ENCODE data around the gene IQCK. TPM values are rescaled to one million over a fixed set of nuclear protein-coding genes. Genes with fewer than 3 reads are reported as not detected.

IQCK gene
- total RNA-seq, 1 donor from 2014 or later, result 19.2 TPM

DNA sequence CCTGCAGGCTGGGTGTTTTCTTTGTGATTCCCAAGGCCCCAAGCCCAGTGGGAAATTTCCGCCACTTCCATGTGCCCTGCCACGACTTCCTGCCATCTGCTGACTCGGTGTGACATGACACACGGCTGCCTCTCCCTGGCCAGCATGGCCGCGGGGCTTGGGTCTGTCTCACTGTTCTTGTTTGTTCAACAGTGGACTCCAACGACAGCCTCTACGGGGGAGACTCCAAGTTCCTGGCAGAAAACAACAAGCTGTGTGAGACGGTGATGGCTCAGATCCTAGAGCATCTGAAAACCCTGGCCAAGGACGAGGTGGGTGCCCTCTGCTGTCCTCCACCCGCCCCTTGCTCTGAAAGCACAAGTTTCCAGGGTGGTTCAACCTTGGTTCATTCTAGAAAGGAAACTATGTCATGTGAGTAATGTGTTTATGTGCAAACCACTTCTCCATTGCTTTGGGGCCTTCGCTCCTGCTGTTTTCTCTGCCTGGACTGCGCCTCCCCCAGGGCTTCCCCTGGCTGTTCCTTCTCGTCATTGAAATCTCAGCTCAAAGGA, 26.8 kb upstream of the IQCK start:
- DNase-seq (ENCODE audit: extremely low spot score in 2 of 2), result no peak
- H3K9me3 ChIP-seq, result no peaks in the 10 kb centered on the region
- intact Hi-C loops (cut with DNase I), result no loop called here
- H3K4me1 ChIP-seq, result peaks cover 9% of the 10 kb centered on the region
- peak in 1 of 2 donors; percentile 29 for TF ChIP-seq POLR2AphosphoS5 (IDR thresholded peaks at IDR 0.05; ENCODE audit: insufficient read depth in 1 of 2, low read depth in 1 of 2)
- TF ChIP-seq, protein P1, sequence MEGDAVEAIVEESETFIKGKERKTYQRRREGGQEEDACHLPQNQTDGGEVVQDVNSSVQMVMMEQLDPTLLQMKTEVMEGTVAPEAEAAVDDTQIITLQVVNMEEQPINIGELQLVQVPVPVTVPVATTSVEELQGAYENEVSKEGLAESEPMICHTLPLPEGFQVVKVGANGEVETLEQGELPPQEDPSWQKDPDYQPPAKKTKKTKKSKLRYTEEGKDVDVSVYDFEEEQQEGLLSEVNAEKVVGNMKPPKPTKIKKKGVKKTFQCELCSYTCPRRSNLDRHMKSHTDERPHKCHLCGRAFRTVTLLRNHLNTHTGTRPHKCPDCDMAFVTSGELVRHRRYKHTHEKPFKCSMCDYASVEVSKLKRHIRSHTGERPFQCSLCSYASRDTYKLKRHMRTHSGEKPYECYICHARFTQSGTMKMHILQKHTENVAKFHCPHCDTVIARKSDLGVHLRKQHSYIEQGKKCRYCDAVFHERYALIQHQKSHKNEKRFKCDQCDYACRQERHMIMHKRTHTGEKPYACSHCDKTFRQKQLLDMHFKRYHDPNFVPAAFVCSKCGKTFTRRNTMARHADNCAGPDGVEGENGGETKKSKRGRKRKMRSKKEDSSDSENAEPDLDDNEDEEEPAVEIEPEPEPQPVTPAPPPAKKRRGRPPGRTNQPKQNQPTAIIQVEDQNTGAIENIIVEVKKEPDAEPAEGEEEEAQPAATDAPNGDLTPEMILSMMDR (IDR thresholded peaks at IDR 0.05), result no peak
- peak overlapping the region; percentile 69 for H3K27ac ChIP-seq
- no peaks in the 10 kb centered on the region for H3K27me3 ChIP-seq
- H3K4me3 ChIP-seq, result no peak overlapping the region
- peaks cover 0 to 17% of the 10 kb centered on the region in 2 donors for H3K36me3 ChIP-seq

DNA sequence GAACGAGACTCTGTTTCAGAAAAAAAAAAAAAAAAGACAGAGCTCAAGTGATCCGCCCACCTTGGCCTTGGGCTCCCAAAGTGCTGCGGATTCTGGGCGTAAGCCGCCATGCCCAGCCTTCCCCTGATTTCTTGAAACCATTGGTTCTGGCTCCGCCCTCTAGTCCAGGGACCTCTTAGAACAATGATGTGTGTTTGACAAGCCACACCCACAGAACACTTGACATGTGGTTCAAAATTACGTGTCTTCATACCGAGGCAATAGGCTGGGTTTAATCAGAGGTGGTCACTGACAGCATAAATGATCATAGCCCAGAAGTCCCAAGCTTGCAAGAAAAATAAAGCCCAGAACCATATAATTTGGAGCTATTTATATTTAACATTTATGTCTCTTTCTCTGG, 23.1 kb upstream of the IQCK start:
- Histone ChIP-seq H3K4me3 (no peak overlapping the region), H3K9me3 (no peaks in the 10 kb centered on the region), H3K4me1 (peaks cover 46% of the 10 kb centered on the region), H3K27me3 (no peaks in the 10 kb centered on the region), H3K27ac (peak overlapping the region; percentile 89), H3K36me3 (peaks cover 0 to 13% of the 10 kb centered on the region in 2 donors)
- TF ChIP-seq, protein P1 (IDR thresholded peaks at IDR 0.05), result no peak
- no peak for TF ChIP-seq POLR2A (IDR thresholded peaks at IDR 0.05)
- no peak for TF ChIP-seq POLR2AphosphoS5 (IDR thresholded peaks at IDR 0.05; ENCODE audit: insufficient read depth in 1 of 2, low read depth in 1 of 2)
- DNase-seq (ENCODE audit: extremely low spot score in 2 of 2), result no peak
- intact Hi-C loops (cut with DNase I), result loop anchor here (5.0 kb wide), 1 partner anchor 187 kb away; the partner anchor contains the start of gene GPRC5B

DNA sequence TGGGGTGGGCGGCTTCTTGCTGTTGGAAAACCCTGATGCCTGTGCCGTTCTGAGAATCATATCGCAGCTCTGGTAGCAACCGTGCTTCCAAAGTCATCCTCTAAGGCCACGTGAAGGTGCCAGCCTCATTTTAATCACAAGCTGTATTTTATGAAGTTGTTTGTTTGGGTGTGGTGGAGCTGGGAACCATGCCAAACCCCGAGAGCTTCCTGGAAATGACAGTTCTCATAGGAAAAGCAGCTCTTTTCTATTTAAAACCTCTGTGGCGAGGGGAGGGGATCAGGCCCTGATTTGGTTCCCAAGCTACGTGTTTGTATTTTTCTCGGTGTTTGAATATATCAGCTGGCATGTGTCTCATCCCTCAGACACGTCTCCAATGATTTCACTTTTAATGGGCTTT, 21.7 kb upstream of the IQCK start:
- intact Hi-C loops (cut with DNase I), result loop anchor here (5.0 kb wide), 1 partner anchor 186 kb away; the partner anchor contains the start of gene GPRC5B

DNA sequence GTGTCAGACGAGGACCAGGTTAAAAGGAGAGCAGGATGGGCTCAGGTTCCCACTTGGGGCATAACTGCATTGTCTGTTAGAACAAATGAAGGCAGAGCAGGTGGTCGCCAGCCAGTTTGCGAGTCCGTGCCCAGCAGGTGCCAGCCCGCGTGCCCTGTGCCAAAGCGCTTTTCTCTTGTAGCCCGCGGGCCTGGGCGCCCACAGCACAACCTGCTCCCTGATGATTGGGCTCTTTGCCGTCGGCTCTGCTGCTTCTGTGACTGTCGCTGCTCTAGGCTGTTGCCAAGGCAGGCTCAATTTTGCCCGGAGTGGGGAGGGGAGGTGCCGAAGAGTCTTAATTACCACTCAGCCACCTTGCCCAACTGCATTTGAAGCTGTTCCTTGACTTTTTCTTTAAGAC, 21.1 kb upstream of the IQCK start:
- intact Hi-C loops (cut with DNase I), result loop anchor here (5.0 kb wide), 1 partner anchor 185 kb away; the partner anchor contains the start of gene GPRC5B
- DNase-seq (ENCODE audit: extremely low spot score in 2 of 2), result no peak
- peaks cover 0 to 17% of the 10 kb centered on the region in 2 donors for H3K36me3 ChIP-seq

More for the DNA sequence above, 21.7 kb upstream of the IQCK start:
- H3K4me3 ChIP-seq, result no peak overlapping the region
- H3K4me1 ChIP-seq, result peaks cover 59% of the 10 kb centered on the region
- TF ChIP-seq POLR2AphosphoS5 (IDR thresholded peaks at IDR 0.05; ENCODE audit: insufficient read depth in 1 of 2, low read depth in 1 of 2) (peak in 1 of 2 donors; percentile 91), POLR2A (IDR thresholded peaks at IDR 0.05) (no peak)
- TF ChIP-seq, protein P1 (IDR thresholded peaks at IDR 0.05), result no peak
- H3K27ac ChIP-seq, result peak overlapping the region; percentile 89
- no peaks in the 10 kb centered on the region for H3K27me3 ChIP-seq
- no peaks in the 10 kb centered on the region for H3K9me3 ChIP-seq
- peaks cover 0 to 17% of the 10 kb centered on the region in 2 donors for H3K36me3 ChIP-seq
- DNase-seq (ENCODE audit: extremely low spot score in 2 of 2), result no peak

DNA sequence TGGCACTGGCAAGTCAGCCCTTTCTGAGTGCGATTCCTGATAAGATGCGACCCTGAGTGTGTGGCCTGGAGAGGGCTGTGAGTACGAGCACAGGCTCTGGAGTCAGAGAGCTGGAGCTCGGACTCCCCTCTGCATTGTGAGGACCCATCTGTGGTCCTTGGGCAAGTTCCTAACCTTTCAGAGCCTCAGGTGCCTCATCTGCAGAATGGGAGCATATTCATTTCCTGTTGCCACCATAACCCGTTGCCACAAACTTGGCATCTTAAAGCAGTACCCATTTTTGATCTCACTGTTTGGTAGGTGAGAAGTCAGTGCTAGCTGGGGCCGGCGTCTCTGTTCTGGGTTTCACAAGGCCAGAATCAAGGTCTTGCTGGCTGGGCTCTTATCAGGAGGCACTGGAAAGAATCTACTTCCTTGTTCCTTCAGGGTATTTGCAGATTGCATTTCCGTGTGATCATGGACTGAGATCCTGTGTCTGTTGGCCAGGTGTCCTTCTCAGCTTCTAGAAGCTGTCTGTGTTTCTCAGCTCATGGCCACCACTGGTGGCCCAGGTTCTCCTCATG, 20.2 kb upstream of the IQCK start:
- H3K36me3 ChIP-seq, result peaks cover 0 to 20% of the 10 kb centered on the region in 2 donors
- TF ChIP-seq POLR2A (IDR thresholded peaks at IDR 0.05), result no peak
- TF ChIP-seq, protein P1 (IDR thresholded peaks at IDR 0.05), result no peak
- no peak for TF ChIP-seq POLR2AphosphoS5 (IDR thresholded peaks at IDR 0.05; ENCODE audit: insufficient read depth in 1 of 2, low read depth in 1 of 2)
- no peak overlapping the region for H3K4me3 ChIP-seq
- no peak for DNase-seq (ENCODE audit: extremely low spot score in 2 of 2)
- peaks cover 59% of the 10 kb centered on the region for H3K4me1 ChIP-seq
- no peaks in the 10 kb centered on the region for H3K27me3 ChIP-seq
- no peaks in the 10 kb centered on the region for H3K9me3 ChIP-seq
- H3K27ac ChIP-seq, result peak overlapping the region; percentile 89
- intact Hi-C loops (cut with DNase I), result loop anchor here (5.0 kb wide), 1 partner anchor 184 kb away; the partner anchor contains the start of gene GPRC5B

More for the DNA sequence above, 21.1 kb upstream of the IQCK start:
- Histone ChIP-seq H3K4me3 (no peak overlapping the region), H3K4me1 (peaks cover 59% of the 10 kb centered on the region), H3K27me3 (no peaks in the 10 kb centered on the region), H3K27ac (peak overlapping the region; percentile 89), H3K9me3 (no peaks in the 10 kb centered on the region)
- TF ChIP-seq POLR2AphosphoS5 (IDR thresholded peaks at IDR 0.05; ENCODE audit: insufficient read depth in 1 of 2, low read depth in 1 of 2), result no peak
- no peak for TF ChIP-seq POLR2A (IDR thresholded peaks at IDR 0.05)

All from vagina (tissue), 2 donors.